Measurements from ENCODE around the gene ASTN2. TPM values are rescaled to one million over a fixed set of nuclear protein-coding genes. Genes with fewer than 3 reads are reported as not detected.

Gene ASTN2
- total RNA-seq, 4 donors from 2014 or later = 3.0 to 7.0 (median 5.2) TPM

DNA sequence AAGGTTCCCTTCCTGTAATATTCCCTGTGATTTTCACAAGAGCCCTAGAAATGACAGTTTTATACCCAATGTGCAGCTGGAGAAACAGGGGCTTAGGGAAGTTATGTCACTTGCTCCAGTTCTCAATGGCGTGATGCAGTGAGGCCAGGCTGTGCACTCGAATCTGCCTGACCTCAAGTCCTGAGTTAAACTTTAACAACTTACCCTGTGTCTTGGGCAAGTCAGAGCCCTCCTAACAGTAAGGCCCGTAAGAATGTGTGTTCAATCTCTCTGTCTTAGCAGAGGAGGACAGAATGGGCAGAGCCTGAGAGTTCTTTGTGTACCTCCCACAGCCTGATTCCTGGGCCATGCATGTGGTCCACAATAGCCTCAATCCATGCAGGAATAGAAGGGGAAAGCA lies 546.7 kb downstream of the ASTN2 start:
- WGBS, 2 donors (ENCODE audit: low coverage in 1 of 2) = 33 to 47% methylated on average over 1 to 3 of the region's 3 CpGs
- Histone ChIP-seq H3K27me3 (no peaks in the 10 kb centered on the region), H3K4me1 (no peaks in the 10 kb centered on the region), H3K4me3 (no peak overlapping the region), H3K36me3 (no peaks in the 10 kb centered on the region), H3K27ac (no peak overlapping the region), H3K9me3 (no peaks in the 10 kb centered on the region)
- TF ChIP-seq EP300 (IDR thresholded peaks at IDR 0.05; ENCODE audit: low read depth) (no peak), POLR2A (IDR thresholded peaks at IDR 0.05) (no peak), POLR2AphosphoS5 (IDR thresholded peaks at IDR 0.05) (no peak)
- TF ChIP-seq, protein P1, sequence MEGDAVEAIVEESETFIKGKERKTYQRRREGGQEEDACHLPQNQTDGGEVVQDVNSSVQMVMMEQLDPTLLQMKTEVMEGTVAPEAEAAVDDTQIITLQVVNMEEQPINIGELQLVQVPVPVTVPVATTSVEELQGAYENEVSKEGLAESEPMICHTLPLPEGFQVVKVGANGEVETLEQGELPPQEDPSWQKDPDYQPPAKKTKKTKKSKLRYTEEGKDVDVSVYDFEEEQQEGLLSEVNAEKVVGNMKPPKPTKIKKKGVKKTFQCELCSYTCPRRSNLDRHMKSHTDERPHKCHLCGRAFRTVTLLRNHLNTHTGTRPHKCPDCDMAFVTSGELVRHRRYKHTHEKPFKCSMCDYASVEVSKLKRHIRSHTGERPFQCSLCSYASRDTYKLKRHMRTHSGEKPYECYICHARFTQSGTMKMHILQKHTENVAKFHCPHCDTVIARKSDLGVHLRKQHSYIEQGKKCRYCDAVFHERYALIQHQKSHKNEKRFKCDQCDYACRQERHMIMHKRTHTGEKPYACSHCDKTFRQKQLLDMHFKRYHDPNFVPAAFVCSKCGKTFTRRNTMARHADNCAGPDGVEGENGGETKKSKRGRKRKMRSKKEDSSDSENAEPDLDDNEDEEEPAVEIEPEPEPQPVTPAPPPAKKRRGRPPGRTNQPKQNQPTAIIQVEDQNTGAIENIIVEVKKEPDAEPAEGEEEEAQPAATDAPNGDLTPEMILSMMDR (IDR thresholded peaks at IDR 0.05) = no peak
- no peak for DNase-seq
- intact Hi-C loops (cut with DNase I; ENCODE audit: low total_unique reads) (loop anchor here (10.0 kb wide), 1 partner anchor 133 kb away; no protein-coding TSS in a partner anchor), in situ Hi-C loops (cut with MboI; ENCODE audit: low pct_ligation_motif_present in 1 of 4, low pct_unique_long_range_greater_than_20kb in 1 of 4, low sequenced_read_pairs in 3 of 4) (no loop called here)

DNA sequence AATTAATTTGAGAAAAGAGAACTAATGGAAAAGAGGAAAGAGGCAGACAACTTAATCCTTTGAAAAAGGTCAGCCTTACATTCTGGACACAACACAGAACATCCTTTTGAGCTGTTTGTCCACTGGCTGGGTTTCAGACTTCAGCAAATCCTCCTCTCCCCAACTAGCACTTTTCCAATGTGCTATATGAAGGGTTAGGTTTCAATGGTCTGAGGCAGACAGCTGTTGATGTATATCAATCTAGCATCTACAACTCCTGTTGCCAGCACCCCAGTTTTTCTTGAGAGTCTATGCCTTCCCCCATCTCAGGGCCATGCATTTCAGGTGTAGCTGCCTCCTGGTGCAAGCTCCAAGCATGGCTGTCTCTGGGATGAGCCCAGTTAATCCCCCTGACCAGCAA lies 553.5 kb downstream of the ASTN2 start:
- TF ChIP-seq EP300 (IDR thresholded peaks at IDR 0.05; ENCODE audit: low read depth) (no peak), POLR2AphosphoS5 (IDR thresholded peaks at IDR 0.05) (no peak), POLR2A (IDR thresholded peaks at IDR 0.05) (no peak)
- TF ChIP-seq, protein P1 (IDR thresholded peaks at IDR 0.05) = no peak
- H3K4me1 ChIP-seq = no peaks in the 10 kb centered on the region
- H3K9me3 ChIP-seq = no peaks in the 10 kb centered on the region
- intact Hi-C loops (cut with DNase I; ENCODE audit: low total_unique reads) (loop anchor here (10.0 kb wide), 1 partner anchor 127 kb away; no protein-coding TSS in a partner anchor), in situ Hi-C loops (cut with MboI; ENCODE audit: low pct_ligation_motif_present in 1 of 4, low pct_unique_long_range_greater_than_20kb in 1 of 4, low sequenced_read_pairs in 3 of 4) (no loop called here)
- no peak overlapping the region for H3K27ac ChIP-seq
- no peaks in the 10 kb centered on the region for H3K27me3 ChIP-seq
- no peaks in the 10 kb centered on the region for H3K36me3 ChIP-seq
- no peak for DNase-seq
- H3K4me3 ChIP-seq = no peak overlapping the region

DNA sequence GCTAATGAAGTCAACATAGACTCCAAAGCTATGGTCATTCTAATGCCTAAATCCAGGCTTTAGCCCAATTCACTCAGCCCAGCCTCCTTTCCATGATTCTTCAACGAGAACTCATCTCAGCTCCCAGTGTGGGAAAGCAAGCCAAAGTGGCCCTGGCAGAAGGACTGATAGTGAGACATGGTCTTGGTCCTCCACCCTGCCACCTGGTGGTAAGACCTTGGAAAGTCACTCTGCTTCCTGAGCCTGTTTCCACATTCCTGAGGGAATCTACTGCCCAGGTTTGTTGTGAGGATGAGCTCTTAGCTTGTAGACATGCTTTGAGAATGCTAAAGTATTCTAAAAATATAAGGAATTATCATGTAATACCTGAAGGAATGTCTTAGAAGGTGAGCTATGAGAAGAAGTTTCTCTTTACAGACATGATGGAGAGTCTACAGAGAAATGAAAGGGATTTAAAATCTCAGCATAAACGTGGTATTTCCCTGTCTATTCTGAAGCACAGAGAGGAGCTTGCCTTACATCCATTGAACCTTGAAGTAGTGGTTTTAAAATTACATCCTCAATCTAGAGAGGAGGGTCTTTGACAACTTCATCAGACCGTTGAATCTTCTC lies 554.2 kb downstream of the ASTN2 start:
- intact Hi-C loops (cut with DNase I; ENCODE audit: low total_unique reads) (loop anchor here (10.0 kb wide), 1 partner anchor 126 kb away; no protein-coding TSS in a partner anchor), in situ Hi-C loops (cut with MboI; ENCODE audit: low pct_ligation_motif_present in 1 of 4, low pct_unique_long_range_greater_than_20kb in 1 of 4, low sequenced_read_pairs in 3 of 4) (no loop called here)
- Histone ChIP-seq H3K9me3 (no peaks in the 10 kb centered on the region), H3K27me3 (no peaks in the 10 kb centered on the region), H3K27ac (no peak overlapping the region), H3K36me3 (no peaks in the 10 kb centered on the region), H3K4me3 (no peak overlapping the region), H3K4me1 (no peaks in the 10 kb centered on the region)
- DNase-seq = peak; percentile 51
- WGBS, 2 donors (ENCODE audit: low coverage in 1 of 2) = 37 to 62% methylated on average over 2 to 3 of the region's 3 CpGs
- TF ChIP-seq, protein P1 (IDR thresholded peaks at IDR 0.05) = peak; percentile 49 to 72 (median 60)
- TF ChIP-seq EP300 (IDR thresholded peaks at IDR 0.05; ENCODE audit: low read depth) = no peak

DNA sequence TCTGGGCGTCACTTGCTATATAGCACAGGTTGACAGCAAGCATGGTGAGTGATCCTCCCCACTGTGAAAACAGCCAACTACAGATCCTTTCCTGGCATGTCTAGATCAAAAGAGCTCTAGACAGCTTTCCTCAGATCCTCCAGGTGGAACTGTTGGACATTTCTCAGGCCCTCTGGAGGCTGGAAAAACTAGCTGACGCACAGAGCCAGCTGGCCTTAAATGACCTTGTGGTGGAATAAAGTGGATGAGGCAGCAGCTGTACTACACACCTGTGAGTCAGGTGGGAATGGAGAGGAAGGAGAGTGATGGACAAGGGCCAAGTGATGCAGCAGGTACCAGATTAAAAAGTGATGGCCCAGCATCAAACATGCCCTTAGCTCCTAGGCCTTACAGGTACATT lies 555.1 kb downstream of the ASTN2 start:
- Histone ChIP-seq H3K27me3 (no peaks in the 10 kb centered on the region), H3K27ac (no peak overlapping the region), H3K4me3 (no peak overlapping the region), H3K36me3 (no peaks in the 10 kb centered on the region), H3K4me1 (no peaks in the 10 kb centered on the region), H3K9me3 (no peaks in the 10 kb centered on the region)
- 85% methylated on average over 2 of the region's 2 CpGs; no CpG with 5 or more reads in 1 of the 2 donors for WGBS, 2 donors (ENCODE audit: low coverage in 1 of 2)
- in situ Hi-C loops (cut with MboI; ENCODE audit: low pct_ligation_motif_present in 1 of 4, low pct_unique_long_range_greater_than_20kb in 1 of 4, low sequenced_read_pairs in 3 of 4) (no loop called here), intact Hi-C loops (cut with DNase I; ENCODE audit: low total_unique reads) (loop anchor here (10.0 kb wide), 1 partner anchor 125 kb away; no protein-coding TSS in a partner anchor)
- TF ChIP-seq POLR2AphosphoS5 (IDR thresholded peaks at IDR 0.05) (no peak), POLR2A (IDR thresholded peaks at IDR 0.05) (no peak), EP300 (IDR thresholded peaks at IDR 0.05; ENCODE audit: low read depth) (no peak)
- TF ChIP-seq, protein P1 (IDR thresholded peaks at IDR 0.05) = no peak
- no peak for DNase-seq

Measured in transverse colon (tissue), 4 donors.